IMR-90 (cell line): ENCODE measurements around the gene FOXN4.

Experiments used
- FOS ChIP-seq: fragments of 150-350 bp; IDR thresholded peaks from 2 replicates; pipeline ENCODE4 v1.6.1; 2016; ENCODE audit warnings: low read depth, low read length
- MAZ ChIP-seq: IDR thresholded peaks from 2 replicates; pipeline ENCODE4 v1.6.1; 2012; ENCODE audit warnings: low read depth, mild to moderate bottlenecking, low read length, improper control_type of control experiment, moderate library complexity, borderline replicate concordance
- POLR2A ChIP-seq: IDR thresholded peaks from 2 replicates; pipeline ENCODE4 v1.6.1; 2012; ENCODE audit warnings: mild to moderate bottlenecking, low read depth, low read length

DNA sequence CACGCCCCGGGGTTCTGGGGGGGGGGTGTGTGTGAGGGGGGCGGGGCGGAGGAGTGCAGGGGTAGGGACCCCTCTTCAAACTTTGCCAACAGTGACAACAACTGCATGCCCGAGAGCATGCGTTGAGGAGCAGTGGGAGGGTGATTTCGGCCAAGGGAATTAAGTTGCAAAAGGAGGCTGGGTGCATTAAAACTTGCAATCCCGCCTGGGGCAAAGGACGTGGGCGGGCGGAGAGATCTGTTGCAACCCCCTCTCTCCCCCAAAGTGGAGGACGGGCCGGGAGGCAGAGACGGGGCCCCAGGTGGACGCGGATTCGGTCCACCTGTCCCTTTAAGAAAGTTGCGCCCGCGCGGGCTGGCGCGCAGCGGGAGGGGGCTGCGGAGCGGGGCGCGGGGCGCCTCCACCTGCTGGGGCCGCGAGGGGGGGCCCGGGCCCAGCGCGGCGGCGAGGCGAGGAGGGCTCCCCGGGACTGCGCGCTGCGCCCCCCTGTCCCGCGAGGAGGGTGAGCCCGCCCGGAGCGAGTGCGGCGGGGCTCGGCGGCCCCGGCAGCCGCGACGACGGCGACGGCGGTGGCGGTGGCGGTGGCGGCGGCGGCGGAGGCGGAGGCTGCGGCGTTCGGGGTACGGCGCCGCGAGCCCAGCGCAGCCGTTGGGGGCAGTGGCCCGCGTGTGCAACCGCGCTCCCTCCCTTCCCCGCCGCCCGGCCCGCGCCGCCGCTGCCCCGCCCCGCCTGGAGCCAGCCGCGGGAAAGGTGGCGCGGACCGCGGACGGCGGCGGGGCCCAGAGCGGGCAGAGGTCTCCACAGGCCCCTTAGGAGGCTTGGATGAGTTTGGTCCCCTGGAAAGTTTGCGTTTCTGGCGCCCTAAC, 530 bp upstream of the FOXN4 start:
- TF ChIP-seq POLR2A (no peak), MAZ (no peak), FOS (no peak)
